Measurements from ENCODE around the gene CCDC185.

GRCh38 chr1:223437151-223437550, 43.9 kb downstream of the CCDC185 start:
- TF ChIP-seq ZNF776 (tag by site-specific recombination; IDR thresholded peaks at IDR 0.05; ENCODE audit: borderline replicate concordance) = no peak
- TF ChIP-seq REST (tag by site-specific recombination; IDR thresholded peaks at IDR 0.05) = no peak
- TF ChIP-seq ZBTB7A (tag by site-specific recombination; IDR thresholded peaks at IDR 0.05; ENCODE audit: low read depth) = no peak
- no peak for TF ChIP-seq CTCF (tag by site-specific recombination; IDR thresholded peaks at IDR 0.05)
- no peak for TF ChIP-seq ZNF529 (tag by site-specific recombination; IDR thresholded peaks at IDR 0.05; ENCODE audit: insufficient replicate concordance)
- TF ChIP-seq TCF7L2 (IDR thresholded peaks at IDR 0.05; ENCODE audit: borderline replicate concordance, low read depth, low read length) = no peak
- no peak for TF ChIP-seq ZNF223 (tag by site-specific recombination; IDR thresholded peaks at IDR 0.05)
- no peak for TF ChIP-seq ZNF76 (tag by site-specific recombination; IDR thresholded peaks at IDR 0.05; ENCODE audit: borderline replicate concordance, low read depth)
- TF ChIP-seq ZBTB26 (tag by site-specific recombination; optimal IDR thresholded peaks at IDR 0.05) = no peak
- TF ChIP-seq ZNF558 (tag by site-specific recombination; IDR thresholded peaks at IDR 0.05) = no peak
- no peak for TF ChIP-seq ZNF548 (tag by site-specific recombination; IDR thresholded peaks at IDR 0.05)
- TF ChIP-seq SETDB1 (IDR thresholded peaks at IDR 0.05; ENCODE audit: insufficient read length, low read length) = no peak
- no peak for TF ChIP-seq ZNF518A (tag by site-specific recombination; conservative IDR thresholded peaks at IDR 0.05; ENCODE audit: low read depth)
- TF ChIP-seq ZNF629 (tag by site-specific recombination; IDR thresholded peaks at IDR 0.05) = no peak

Measured in HEK293 (cell line).